HG03196 (cell line): Measurements from ENCODE around the gene STAT6.
"Not testable (repeated sequence)": the region's sequence is repeated elsewhere in the genome, so short reads cannot be mapped to it uniquely, and the experiment has no call there.

Experiments
- ATAC-seq: cut with Tn5 transposase; IDR thresholded peaks from one replicate; pipeline ENCODE4 v1.9.1; 2021; ENCODE audit not compliant: unreplicated experiment

STAT6 gene

DNA sequence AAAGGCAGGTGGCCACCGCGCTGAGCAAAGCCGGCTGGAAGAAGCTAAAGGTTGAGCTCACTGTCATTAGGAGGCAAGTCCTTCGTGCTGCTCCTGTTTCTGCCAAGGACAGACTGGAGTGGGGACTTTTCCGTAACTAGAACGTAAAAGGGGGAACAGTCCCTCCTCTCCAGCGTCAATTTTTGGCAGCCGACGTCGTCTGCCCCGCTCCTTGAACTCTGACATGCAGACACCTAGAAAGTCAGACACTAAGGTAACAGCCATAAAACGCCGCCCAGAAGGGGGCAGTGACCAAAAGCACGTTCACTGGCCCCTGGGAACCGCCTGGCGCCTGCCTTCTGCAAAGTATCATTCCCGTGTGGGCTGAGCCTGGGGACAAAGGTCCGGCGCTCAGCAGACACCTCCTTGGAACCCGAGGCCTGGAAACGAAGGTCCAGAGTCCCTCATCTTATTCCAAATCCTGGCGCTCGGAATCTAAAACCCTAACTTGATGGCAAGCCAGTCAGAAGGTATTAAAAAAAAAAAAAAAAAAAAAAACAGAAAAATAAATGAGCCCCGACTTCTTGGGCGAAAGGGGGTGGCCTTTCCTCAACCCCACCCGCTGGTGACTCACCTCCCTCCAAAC is 16.1 kb upstream of the STAT6 start:
- ATAC-seq, result no peak

DNA sequence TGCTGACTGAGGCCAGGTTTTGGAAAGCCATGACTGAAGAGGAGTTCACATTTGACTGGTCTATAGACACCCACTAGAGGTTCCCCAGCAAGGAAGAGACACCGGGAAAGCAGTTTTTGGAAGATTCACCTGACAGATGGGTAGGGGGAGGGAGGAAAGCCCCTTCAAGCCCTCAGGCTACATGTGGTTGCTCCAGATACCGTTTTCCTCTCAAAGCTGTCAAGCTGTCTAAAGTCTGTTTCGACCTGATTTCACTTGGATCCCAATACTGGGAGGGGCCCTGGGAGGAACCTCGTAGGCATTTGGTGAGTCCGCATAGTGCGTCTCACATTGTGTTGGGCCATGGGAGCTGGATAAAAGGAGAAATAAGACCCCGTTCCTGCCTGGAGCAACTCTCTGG is 15.4 kb upstream of the STAT6 start:
- no peak for ATAC-seq

DNA sequence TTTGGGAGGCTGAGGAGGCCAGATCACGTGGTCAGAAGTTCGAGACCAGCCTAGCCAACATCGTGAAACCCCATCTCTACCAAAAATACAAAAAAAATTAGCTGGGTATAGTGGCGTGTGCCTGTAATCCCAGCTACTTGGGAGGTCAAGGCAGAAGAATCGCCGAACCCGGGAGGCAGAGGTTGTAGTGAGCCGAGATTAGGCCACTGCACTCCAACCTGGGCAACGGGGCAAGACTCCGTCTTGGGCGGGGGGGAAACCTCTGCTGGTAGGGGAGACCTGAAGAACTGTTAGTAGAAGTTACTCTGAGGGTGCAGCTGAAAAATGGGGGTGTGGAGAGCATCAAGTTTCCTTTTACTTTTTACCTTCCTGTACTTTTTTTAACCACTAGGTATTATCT is 14.9 kb upstream of the STAT6 start:
- ATAC-seq, result no peak

DNA sequence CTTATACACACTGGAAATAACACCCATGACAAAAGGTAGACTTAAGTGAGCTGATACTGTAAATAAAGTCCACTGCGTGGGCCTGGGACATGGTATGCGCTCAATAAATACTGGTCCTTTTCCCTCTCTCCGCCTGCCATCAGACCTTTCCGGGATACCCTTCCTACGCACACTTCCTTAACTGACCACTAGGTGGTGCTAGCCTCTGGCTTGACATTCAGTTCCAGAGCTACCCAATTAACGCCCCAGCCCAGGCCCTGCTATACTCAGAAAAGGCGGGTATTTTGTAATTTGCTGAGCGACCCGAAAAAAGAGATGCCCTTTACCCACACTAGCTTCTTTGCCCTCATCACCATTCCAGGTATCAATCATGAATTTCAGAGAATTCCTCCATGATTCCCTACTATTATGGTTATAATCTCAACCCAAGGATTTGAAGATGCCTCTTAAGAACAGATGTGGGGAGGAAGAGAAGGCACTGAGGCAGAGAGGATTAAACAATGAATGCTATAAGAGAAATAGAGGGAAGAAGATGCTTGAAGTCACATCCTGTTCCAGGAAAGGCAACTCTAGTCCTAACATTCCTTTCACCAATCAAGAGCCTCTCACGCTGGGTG is 13.2 kb upstream of the STAT6 start:
- ATAC-seq, result no peak

DNA sequence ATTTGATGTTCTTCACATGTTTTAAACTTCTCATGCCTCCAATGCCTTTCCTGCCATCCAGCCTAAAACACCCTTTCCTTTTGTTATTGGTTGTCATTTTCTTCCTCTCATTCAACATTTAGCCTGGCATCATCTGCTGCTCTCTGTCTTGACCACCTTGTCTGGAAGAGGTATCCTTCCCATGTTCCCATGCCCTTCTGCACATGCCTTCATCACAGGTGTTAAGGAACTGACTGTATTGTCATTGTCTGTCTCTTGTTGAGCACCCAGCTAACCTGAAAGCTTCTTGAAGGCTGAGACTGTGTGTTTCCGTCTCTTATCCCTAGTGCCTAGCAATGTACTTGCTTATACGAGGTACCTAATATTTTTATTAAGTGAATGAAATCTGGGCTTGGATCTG is 12.7 kb upstream of the STAT6 start:
- ATAC-seq, result no peak

DNA sequence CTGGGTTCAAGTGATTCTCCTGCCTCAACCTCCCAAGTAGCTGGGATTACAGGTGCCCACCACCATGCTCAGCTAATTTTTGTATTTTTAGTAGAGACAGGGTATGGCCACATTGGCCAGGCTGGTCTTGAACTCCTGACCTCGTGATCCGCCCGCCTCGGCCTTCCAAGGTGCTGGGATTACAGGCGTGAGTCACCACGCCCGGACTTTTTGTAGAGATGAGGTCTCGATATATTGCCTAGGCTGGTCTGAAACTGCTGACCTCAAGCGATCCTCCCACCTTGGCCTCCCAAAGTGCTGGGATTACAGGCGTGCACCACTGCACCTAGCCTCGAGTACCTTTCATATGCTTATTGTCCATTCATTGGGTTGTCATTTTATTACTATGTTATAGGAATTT is 9.6 kb upstream of the STAT6 start:
- ATAC-seq, result not testable (repeated sequence)

DNA sequence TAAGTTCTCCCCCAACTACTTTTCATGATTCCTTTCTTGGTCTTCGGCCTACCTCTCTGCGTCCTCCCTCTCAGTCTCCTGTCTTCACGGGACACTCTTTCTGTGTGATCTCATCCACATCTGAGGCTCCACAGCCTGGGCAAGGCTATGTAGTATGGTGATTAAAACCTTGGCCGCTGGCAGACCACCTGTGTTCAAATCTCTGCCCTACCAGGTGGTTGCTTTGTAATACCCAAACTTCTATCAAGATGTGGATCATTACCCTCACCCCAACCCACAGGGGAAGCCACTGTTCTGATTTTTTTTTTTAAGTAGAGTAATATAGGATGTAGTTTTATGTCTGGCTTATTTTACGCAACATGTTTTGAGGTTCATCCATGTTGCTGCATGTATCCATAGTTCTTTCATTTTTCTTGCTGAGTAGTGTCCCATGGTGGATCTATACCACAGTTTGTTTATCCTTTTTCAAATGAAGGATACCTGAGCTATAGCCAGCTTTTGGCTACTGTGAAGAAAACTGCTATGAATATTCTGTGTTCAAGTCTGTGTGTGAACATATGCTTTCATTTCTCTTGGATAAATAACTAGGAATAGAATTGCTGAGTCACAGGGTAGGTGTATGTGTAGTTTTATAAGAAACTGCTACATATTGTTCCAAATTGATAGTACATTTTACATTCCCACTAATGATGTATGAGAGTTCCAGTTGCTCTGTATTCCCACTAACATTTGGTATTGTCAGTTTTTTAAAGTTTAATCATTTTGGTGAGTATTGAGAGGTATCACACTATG is 8.3 kb upstream of the STAT6 start:
- ATAC-seq, result no peak

DNA sequence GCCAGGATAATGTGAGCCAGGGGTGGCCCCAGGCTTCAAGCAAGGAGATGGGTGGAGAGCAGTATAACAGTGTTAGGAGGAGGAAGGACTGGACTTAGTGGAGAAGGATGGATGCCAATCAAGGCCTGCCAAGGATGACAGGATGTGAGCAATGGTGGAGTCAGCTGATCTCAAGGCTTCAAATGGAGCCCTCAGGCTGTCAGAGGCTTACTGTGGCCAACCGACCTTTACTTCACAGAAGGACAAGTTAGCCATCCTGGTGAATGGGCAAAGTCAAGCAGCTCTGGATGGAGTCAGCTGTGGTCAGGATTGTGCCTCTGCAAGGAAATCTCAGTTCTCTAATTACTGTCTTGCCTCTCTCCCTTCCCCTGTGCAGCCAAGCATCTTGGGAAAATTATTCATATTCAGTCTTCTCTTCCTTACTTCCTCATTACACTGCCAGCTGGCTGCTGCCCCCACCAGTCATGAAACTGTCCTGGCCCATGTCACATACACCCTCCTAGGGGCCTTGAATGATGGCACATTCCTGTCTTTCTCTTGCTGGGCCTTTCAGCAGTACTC is 7.6 kb upstream of the STAT6 start:
- peak; percentile 56 for ATAC-seq

DNA sequence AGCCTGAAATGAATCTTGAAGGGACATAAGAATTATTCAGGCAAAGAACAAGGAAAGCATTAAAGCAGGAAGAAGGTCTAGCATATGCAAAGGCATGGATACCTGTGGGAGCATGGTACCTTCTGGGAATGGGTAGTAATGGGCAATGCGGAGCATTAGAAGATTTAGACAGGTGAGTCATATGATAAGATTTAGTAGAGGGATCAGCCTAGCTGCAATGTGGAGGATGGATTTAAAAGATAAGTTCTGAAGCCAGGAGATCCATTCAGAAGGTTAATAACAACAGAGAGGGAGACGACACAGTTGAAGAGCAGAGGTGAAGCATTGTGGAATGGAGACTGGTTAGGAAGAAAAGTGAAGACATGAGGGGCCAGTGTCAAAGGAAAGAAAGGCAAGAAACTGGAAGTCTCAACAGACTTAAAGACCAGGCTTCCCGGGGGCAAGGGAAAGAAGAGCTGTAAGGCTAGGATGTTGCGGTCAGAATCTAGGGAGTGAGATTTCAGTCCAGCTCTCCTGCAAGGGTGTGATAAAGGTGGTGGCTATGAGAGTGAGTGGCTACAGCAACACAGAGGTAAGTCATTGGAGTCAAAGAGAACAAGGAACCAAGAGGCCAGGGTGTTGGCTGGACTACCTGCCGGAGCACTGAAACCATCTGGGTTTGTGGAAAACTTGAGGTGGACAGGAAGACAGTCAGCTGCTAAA is 5.6 kb upstream of the STAT6 start:
- no peak for ATAC-seq

DNA sequence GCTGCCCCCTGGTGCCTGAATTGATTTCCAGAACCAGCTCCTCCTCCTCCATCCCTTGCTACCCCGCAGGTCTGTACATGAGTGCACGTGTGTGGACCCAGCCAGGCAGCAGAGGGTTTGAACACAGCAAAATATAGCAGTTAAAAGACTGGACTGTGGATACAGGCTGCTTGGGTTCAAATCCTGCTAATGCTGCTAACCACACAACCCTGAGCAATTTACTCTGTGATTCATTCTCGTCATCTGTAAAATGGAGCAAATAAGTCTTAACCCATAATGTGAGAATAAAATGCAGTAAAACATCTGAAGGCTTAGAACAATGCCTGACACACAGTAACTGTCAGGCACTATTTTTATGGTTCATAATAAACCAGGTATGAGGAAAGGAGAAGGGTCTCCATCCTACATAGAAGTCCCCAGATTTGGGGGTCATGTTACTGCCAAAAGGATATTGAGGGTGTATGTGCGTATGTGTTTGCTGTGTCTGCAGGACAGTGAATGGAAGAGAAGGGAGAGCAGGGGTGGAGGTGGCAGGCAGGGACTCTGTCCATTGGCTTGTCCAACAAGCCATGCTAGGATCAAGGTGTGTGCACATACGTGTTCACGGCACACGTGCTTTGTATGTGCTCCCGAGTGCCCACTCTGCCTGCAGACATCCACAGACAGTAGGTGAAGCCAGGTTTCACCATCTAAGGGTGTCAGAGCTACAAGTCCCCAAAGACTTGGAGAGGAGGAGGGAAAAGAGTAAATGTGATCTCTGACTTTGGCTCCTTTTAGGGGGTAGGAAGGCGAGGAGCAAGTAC is 1.5 kb upstream of the STAT6 start:
- ATAC-seq, result peak; percentile 48

DNA sequence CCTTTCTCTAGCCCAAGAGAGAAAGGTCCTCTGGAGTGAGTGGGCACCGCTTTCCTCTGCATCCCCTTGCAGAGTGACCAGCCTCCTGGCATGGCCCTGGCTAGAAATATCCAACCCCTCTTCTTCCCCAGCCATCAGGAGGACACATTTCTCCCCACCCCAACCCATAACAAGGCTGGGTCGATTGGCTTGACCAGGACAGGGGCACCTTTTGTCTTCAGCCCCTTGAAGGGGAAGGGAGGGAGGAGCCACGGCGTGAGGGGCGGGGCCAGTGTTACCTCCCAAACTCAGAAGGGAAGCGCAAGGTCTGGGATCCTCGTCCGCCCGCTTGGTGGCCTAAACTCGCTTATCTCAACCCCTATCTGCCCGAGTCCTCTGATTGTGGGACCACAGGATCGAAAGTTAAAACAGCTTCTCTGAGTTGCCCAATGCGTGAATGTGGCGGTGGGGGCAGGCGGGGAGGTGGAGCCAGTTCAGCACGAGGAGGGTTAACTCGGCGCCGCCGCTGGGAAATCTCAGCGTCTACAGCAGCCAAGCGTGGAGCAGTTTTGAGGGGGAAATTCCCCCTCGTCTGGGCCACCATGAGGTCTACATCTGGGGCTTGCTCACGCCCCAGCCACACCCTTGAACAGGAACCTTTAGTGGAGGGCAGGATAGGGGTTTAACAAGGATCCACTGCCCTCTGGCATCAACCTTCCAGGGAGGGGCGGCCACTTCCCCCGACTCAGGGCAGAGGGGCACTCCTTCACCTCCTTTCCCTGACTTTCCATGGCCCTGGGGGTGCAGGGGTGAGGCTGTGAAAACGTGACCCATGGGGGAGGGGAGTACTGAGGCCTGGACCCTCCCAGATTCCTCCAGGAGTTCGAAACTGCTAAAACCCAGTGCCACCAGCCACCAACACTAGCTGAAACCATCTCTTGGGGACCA is 795 bp downstream of the STAT6 start:
- peak; percentile 48 for ATAC-seq

DNA sequence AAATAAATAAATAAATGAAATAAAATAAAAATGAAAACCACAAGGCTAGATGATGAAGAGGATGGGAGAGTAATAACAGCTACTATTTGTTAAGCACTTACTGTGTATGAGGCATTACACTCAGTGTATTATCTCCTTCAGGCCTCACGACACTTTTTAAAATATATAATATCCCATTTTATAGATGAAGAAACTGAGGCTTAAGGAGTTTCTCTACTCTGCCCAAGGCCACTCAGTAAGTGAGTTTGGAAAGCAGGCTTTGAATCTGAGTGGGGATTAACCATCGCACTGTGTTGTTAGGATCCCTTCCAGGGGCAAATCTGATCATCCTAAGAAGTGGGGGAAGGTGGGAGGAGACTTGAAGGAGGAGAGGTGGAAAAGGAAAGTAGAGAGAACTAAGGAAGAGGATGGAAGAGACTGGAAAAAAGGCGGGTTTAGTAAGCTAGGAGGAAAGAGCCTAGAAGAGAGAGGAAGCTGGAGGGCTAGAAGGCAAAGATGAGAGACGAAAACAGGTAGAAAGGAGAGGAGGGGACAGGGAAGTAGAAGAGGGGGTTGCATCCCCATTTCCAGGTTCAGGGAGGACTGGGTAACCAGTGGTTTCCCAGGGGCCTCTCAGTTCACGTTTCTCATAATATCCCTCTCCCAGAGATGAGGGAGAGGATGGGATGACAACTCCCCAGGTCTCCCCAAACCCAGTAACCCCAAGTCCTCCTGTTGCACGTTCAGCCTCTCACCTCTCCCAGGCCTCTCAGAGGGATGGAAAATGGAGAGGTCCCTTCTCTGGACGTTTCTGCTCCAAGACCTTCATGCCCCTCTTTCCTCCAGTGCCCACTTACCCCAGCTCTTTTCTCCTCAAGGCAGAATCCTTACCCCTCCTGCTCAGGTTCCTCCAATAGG is 1.7 kb downstream of the STAT6 start:
- no peak for ATAC-seq

DNA sequence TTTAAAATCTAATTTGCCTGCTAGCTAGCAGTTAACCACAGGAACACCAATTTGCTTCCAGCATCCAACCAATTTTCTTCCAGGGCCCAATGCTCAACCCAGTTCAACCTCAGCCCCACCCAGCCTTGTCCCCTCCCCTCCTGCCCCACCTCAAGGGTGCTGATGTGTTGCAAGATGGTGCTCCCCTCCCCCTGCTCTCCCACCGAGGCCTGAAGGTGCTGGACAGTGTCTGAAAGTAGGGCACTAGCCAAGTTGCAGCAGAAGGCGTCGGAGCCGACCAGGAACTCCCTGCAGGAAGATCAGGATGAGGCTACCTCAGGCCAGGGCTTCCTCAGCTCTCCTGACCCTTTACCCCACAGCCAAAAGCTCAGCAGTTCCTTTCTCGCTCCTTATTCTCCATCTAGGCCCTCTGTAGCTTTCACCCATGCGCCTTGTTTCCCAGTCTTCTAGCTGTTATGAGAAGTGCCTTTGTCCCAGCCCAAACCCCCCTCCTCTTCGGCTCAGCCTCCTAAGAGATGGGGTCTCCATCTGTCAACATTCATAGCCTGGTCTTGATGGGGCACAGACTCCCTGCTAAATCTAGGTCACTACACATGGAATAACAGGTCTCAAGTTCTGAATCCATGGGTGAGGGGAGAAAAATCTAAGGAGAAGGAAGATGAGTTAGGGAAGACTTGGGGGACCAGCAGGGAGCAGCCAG is 3.6 kb downstream of the STAT6 start:
- no peak for ATAC-seq

DNA sequence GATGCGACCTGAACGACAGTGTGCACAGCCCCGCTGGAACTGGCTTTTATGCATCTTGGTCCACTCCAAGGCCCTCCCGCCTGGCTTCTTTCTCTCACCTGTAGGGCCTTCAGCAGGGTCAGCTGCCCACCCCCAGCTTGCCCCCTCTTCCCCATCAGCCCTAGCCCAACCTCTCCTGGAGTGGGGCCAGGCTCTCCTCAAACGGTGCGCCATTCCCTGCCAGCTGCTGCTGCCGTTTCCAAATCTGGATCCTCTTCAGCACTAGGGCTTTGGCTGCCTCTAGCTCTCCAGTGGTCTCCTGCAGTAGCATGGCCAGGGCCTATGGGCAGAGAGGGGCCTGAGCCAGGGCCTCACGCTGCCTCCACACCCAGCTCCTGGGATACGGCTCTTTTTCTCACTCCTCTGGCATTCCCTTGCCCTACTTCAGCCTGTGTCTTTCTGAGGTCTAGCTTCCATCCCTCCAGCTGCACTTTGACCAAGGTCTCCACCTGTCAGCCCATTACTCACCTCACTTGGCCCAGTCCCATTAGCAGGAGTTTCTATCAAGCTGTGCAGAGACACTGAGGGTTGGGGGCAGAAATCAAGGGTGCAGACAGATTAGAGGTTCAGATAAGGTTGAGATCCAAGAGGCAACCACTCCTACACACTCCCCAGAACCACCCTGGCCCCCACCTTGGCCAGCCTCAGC is 5.0 kb downstream of the STAT6 start:
- no peak for ATAC-seq

DNA sequence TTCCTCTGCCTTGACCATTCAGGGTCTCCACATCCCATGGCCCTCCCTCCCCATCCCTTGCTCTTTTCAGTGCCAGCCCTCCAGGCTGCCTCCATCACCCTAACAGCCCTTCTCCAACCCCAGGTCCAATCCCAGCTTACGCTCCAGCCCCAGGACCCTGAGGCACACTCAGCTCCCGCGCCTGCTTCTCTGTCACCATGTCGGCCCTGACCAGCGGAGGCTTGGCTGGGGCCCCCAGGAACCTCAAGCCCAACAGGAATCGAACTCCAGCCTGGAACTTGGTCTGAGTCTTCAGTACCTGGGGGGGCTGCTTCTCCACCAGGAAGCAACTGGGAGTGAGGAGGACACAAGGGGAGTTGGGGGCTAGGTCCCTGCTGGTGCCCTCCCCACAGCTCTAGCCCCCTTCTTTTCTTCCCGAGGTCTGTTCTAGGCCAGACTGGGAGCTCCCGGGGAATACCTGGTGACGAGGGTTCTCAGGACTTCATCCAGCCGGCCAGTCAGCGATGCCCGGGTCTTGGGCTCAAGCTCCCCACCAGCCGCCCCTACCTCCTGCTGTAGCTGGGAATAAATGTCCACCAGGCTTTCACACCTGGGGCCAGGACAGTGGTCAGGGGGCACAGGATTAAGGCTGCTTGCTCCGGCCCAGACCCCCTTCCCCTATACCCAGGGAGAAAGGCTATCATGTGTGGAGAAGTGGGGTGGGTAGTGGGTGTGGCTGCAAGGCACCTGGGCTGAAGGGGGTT is 6.0 kb downstream of the STAT6 start:
- ATAC-seq, result no peak

DNA sequence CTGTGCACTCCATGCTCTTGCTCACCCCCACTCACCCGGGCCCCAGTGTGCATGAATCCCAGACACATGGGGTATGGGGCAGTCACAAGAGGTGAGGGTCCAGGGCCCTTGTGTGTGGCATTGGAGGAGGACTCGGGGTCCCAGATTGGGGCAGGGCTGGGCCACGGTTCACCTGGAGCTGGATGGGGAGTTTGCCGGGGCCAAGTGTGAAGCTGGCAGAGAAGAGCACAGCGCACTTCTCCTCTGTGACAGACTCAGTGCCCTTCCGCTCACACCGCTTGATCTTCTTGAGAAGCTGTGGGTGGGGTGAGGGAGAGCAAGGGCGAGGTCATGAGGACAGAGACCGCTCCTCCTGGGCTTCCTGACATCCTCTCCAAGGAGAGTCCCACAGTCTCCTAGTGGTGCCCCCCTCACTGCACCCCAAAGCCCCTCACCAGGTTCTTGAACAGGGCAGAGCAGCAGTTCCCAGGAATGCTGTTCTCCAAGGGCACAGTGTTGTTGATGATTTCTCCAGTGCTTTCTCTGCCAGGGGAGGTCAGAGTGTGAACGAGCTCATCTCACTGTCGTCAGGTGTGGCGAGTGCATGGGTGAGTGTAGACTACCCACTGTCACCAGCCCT is 6.8 kb downstream of the STAT6 start:
- no peak for ATAC-seq
